ENCODE measurements around the gene PRKD1.

Gene PRKD1

GRCh38 chr14:29545714-29546113 lies 381.9 kb downstream of the PRKD1 start:
- CTCF ChIA-PET = no interaction called here
- TF ChIP-seq, protein P1, sequence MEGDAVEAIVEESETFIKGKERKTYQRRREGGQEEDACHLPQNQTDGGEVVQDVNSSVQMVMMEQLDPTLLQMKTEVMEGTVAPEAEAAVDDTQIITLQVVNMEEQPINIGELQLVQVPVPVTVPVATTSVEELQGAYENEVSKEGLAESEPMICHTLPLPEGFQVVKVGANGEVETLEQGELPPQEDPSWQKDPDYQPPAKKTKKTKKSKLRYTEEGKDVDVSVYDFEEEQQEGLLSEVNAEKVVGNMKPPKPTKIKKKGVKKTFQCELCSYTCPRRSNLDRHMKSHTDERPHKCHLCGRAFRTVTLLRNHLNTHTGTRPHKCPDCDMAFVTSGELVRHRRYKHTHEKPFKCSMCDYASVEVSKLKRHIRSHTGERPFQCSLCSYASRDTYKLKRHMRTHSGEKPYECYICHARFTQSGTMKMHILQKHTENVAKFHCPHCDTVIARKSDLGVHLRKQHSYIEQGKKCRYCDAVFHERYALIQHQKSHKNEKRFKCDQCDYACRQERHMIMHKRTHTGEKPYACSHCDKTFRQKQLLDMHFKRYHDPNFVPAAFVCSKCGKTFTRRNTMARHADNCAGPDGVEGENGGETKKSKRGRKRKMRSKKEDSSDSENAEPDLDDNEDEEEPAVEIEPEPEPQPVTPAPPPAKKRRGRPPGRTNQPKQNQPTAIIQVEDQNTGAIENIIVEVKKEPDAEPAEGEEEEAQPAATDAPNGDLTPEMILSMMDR (IDR thresholded peaks at IDR 0.05; ENCODE audit: control extremely low read depth, extremely low read depth, low read depth, missing control alignments) = no peak
- POLR2A ChIA-PET = no interaction called here
- DNase-seq (ENCODE audit: extremely low spot score) = no peak

- TF ChIP-seq, protein P1 (IDR thresholded peaks at IDR 0.05; ENCODE audit: control extremely low read depth, extremely low read depth, low read depth, missing control alignments) = no peak
- POLR2A ChIA-PET = no interaction called here
- DNase-seq (ENCODE audit: extremely low spot score) = no peak
- CTCF ChIA-PET = no interaction called here
Observed at GRCh38 chr14:29536886-29537511, 390.6 kb downstream of the PRKD1 start.

DNA sequence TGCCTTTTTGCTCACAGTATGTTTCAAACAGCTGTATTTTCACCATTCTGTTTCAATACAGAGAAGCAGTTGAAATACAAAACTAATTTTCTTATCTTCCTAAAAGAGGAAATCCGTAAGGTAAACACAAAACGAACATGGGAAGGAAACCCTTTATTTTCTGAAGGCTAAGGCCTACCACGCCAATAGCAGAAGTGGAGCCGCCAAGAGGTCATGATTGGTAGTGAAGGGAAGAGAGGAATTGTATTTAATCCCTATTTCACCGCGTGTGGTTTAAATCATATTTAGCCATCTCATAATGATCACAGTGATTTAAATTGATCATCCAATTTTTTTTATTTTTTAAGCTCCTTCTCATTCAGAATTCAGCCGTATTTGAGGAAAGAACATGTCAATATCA lies 398.2 kb downstream of the PRKD1 start:
- TF ChIP-seq, protein P1 (IDR thresholded peaks at IDR 0.05; ENCODE audit: control extremely low read depth, extremely low read depth, low read depth, missing control alignments) = no peak
- DNase-seq (ENCODE audit: extremely low spot score) = no peak
- ChIA-PET POLR2A (no interaction called here), CTCF (interaction anchor here (0.8 to 1.0 kb wide), 2 partner anchors 772 to 791 kb away, joined by 3 read pairs; no protein-coding TSS in a partner anchor)

- ChIA-PET CTCF (interaction anchor here (0.8 kb wide), 1 partner anchor 771 kb away, joined by 3 read pairs; no protein-coding TSS in a partner anchor), POLR2A (no interaction called here)
- TF ChIP-seq, protein P1 (IDR thresholded peaks at IDR 0.05; ENCODE audit: control extremely low read depth, extremely low read depth, low read depth, missing control alignments) = no peak
- DNase-seq (ENCODE audit: extremely low spot score) = no peak
Observed at GRCh38 chr14:29528889-29529288, 398.8 kb downstream of the PRKD1 start.

- TF ChIP-seq, protein P1 (IDR thresholded peaks at IDR 0.05; ENCODE audit: control extremely low read depth, extremely low read depth, low read depth, missing control alignments) = no peak
- POLR2A ChIA-PET = no interaction called here
- DNase-seq (ENCODE audit: extremely low spot score) = no peak
- CTCF ChIA-PET = no interaction called here
Observed at GRCh38 chr14:29527286-29527685, 400.4 kb downstream of the PRKD1 start.
